GM21360 (cell line): ENCODE data around the gene LMF1.
"Not testable (repeated sequence)": the region's sequence is repeated elsewhere in the genome, so short reads cannot be mapped to it uniquely, and the experiment has no call there.

Experiments
- ATAC-seq: cut with Tn5 transposase; IDR thresholded peaks from one replicate; pipeline ENCODE4 v1.9.1; 2021; ENCODE audit warnings: mild to moderate bottlenecking, moderate library complexity; ENCODE audit not compliant: unreplicated experiment

Gene LMF1

DNA sequence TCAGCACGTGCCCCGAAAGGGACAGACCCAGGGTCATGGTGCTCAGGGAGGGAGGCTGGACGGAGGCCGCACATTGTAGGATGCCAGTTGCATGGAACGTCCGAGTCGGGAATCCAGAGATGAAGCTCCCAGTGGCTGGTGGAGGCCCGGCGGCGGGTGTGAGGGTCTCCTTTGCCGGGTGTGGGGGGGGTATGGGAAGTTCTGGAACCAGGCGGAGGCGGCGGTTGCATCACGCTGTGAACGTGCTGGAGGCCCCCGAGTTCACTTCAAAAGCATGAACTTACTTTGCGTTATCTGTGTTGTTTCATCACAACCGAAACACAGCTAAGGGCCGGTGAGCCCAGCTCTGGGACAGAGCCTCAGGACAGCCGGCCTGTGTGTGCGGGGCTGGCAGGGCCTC lies 96.9 kb downstream of the LMF1 start:
- no peak for ATAC-seq

GRCh38 chr16:873243-873661 lies 97.5 kb downstream of the LMF1 start:
- ATAC-seq, result no peak

DNA sequence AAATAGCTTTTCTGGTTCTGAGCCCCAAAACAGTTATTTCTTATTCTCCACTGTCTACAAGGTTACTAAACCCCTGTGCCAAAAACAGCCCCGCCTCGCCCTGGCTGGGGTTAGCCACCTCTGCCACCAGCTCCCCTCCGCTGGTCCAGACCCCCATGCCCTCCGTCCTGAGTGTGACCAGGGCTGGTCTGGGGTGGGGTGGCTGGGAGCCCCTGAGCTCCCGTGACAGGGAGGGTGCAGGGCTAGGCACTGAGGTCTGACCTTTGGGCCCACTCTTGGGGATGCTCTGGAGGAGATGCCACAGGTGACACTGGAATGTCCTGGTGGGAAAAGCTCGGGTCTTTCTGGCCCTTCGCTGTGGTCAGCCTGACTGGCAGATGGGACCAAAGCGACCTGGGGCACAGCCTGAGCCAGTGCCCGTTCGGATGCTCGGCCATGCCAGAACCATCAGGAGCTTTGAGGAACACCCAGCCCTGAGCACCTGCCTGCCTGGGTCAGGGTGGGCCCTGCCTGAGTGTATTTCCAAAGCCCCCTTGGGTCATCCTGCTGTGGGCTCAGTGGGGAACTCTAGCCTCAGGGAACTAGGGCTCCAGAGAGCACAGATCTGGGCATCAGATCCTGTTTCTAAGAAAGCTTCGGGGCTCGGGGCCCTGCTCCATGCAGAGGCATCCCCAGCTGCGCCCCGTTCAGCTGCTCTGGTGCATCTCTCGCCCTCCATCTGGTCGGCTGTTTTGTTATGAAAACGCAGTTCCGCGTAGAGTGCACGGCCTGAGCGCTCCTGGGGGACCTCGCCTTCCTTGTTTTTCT lies 98.1 kb downstream of the LMF1 start:
- ATAC-seq, result no peak

- ATAC-seq, result no peak
These were observed 99.0 kb downstream of the LMF1 start for GRCh38 chr16:871562-872345.

GRCh38 chr16:870856-871561 lies 99.8 kb downstream of the LMF1 start:
- ATAC-seq, result no peak

- no peak for ATAC-seq
These were observed 100.8 kb downstream of the LMF1 start for GRCh38 chr16:869823-870641.

DNA sequence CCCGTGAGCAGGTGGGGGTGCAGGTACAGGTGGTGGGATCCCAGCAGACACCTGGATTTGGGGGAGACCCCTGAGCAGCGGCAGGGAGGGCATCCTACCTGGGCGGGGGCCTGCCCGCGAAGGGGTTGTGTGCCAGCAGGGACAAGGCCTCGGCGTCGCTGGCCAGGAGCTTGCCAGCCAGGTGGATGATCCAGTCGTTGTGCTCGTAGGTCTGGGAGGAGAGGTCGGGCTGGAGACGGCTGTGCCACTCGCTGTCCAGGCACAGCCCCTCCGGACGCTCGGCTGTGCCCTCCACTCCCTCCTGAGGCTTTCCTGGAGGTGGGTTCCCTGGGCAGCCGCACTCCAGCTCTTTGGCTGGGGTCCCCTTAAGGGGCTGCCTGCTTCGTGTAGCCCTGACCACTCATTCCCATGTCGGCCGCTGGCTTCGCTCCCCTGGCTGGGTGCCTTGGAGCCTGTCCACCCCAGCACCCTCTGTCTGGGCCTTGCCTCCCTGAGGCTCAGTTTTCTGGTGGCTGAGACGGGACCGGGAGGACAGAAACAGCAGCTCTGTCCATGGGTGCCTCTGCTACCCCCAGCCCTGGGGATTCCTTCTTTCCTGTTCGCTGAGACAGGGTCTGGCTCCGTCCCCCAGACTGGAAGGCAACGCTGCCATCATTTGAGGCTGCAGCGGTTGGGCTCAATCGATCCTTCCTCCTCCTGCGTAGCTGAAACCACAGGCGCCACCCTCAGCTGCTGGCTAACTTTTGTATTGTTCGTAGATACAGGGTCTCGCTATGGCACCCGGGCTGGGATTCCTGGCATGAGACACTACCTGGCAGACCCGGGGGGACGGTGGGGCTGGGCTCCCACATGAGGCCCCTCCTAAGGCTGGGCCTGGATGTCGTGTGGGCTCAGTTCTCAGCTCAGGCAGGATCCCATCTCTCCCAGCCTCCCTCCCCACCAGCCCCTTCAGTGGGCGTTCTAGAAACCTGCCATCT lies 101.7 kb downstream of the LMF1 start:
- ATAC-seq, result no peak

DNA sequence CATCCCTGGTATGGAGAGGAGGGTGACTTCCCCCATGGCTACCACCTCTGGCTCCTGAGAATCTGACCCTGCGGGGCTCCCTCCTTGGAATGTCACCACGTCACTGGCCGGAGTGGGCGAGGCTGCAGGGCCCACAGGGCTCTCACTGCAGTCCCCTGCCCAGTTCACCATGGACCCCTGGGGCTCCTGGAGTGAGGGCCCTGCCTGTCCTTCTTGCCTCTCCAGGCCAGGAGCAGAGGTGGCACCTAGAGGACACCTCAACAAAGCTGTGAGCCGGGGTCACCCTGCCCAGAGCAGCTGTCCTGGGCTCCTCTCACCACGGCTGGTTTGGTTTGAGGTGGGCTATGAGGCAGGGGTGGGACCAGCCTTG lies 102.4 kb downstream of the LMF1 start:
- no peak for ATAC-seq

GRCh38 chr16:867421-868385 lies 103.1 kb downstream of the LMF1 start:
- no peak for ATAC-seq

GRCh38 chr16:866252-866896 lies 104.4 kb downstream of the LMF1 start:
- no peak for ATAC-seq

- no peak for ATAC-seq
These were observed 105.8 kb downstream of the LMF1 start for GRCh38 chr16:865026-865425.

GRCh38 chr16:861446-861845 lies 109.3 kb downstream of the LMF1 start:
- ATAC-seq, result no peak

- no peak for ATAC-seq
These were observed 109.9 kb downstream of the LMF1 start for GRCh38 chr16:860891-861290.

DNA sequence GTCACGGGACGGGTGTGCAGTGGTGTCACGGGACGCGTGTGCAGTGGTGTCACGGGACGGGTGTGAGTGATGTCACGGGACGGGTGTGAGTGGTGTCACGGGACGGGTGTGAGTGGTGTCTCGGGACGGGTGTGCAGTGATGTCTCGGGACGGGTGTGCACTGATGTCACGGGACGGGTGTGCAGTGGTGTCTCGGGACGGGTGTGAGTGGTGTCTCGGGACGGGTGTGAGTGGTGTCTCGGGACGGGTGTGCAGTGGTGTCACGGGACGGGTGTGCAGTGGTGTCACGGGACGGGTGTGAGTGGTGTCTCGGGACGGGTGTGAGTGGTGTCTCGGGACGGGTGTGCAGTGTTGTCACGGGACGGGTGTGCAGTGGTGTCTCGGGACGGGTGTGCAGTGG lies 111.8 kb downstream of the LMF1 start:
- not testable (repeated sequence) for ATAC-seq

DNA sequence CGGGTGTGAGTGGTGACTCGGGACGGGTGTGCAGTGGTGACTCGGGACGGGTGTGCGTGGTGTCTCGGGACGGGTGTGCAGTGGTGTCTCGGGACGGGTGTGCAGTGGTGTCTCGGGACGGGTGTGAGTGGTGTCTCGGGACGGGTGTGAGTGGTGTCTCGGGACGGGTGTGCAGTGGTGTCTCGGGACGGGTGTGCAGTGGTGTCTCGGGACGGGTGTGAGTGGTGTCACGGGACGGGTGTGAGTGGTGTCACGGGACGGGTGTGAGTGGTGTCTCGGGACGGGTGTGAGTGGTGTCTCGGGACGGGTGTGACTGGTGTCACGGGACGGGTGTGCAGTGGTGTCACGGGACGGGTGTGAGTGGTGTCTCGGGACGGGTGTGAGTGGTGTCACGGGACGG lies 112.3 kb downstream of the LMF1 start:
- ATAC-seq, result not testable (repeated sequence)

DNA sequence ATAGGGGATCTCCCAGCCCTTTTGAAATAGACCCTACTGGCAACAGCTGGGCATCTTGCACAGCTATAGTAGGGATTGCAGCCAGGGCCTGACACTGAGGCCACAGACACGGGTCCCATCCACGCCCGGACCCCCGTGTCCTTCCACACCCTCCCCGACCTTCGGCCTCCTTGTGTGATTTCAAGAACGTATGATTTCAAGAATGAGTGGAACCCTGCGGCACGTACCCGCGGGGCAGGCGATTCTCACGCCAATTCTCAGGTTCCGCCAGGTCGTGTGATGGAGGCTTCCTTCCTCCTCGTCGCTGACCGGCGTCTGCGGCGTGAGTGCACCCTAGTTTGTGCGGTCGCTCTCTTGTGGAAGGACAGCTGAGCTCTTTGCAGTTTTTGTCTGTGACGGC lies 114.0 kb downstream of the LMF1 start:
- ATAC-seq, result no peak

- ATAC-seq, result no peak
These were observed 114.7 kb downstream of the LMF1 start for GRCh38 chr16:856101-856500.

- no peak for ATAC-seq
These were observed 115.3 kb downstream of the LMF1 start for GRCh38 chr16:855471-855870.
